ENCODE measurements around the gene ZNF680. TPM values are rescaled to one million over a fixed set of nuclear protein-coding genes. Genes with fewer than 3 reads are reported as not detected.
"Not testable (repeated sequence)": the region's sequence is repeated elsewhere in the genome, so short reads cannot be mapped to it uniquely, and the experiment has no call there.

Gene ZNF680
- total and polyA plus RNA-seq, 7 experiments from 2014 or later = 9.1 to 20.4 (median 10.3) TPM

GRCh38 chr7:64558323-64558705, 4.6 kb downstream of the ZNF680 start:
- intact Hi-C loops (cut with micrococcal nuclease) = no loop called here
- CTCF ChIA-PET = no interaction called here
- Mint-ChIP-seq H3K4me3 (peak overlapping the region in 2 of 10 donors; percentile 22 to 32), H3K9me3 (peaks cover 2 to 59% (median 33%) of the 10 kb centered on the region in 11 donors), H3K27ac (peak overlapping the region in 3 of 9 donors; percentile 17 to 65 (median 17)), H3K36me3 (peaks cover 11 to 60% (median 51%) of the 10 kb centered on the region in 5 donors), H3K27me3 (no peaks in the 10 kb centered on the region), H3K4me1 (peaks cover 8 to 44% (median 33%) of the 10 kb centered on the region in 7 donors)
- no peaks in the 10 kb centered on the region for H3K27me3 ChIP-seq (ENCODE audit: control insufficient read depth in 2 of 2, insufficient read depth in 2 of 2, low read length in 2 of 2)
- H3K36me3 ChIP-seq (ENCODE audit: control insufficient read depth in 2 of 3, insufficient read depth in 3 of 3, low read length in 3 of 3) = peaks cover 0 to 9% (median 3%) of the 10 kb centered on the region in 3 experiments
- POLR2A ChIA-PET = no interaction called here
- ATAC-seq (no peak), DNase-seq (no peak)
- H3K4me3 ChIP-seq (ENCODE audit: low read length) = no peak overlapping the region
- H3K9me3 ChIP-seq (ENCODE audit: control insufficient read depth in 2 of 3, low read length in 3 of 3) = peaks cover 0 to 16% (median 0%) of the 10 kb centered on the region in 3 experiments
- H3K27ac ChIP-seq (ENCODE audit: low read depth, low read length) = no peak overlapping the region
- no peaks in the 10 kb centered on the region for H3K4me1 ChIP-seq (ENCODE audit: control insufficient read depth in 2 of 2, insufficient read depth in 2 of 2, low read length in 2 of 2)

GRCh38 chr7:64557601-64558322, 5.1 kb downstream of the ZNF680 start:
- Mint-ChIP-seq H3K27me3 (no peaks in the 10 kb centered on the region), H3K36me3 (peaks cover 11 to 59% (median 53%) of the 10 kb centered on the region in 5 donors), H3K27ac (peak overlapping the region in 3 of 9 donors; percentile 9 to 62 (median 17)), H3K9me3 (peaks cover 2 to 64% (median 32%) of the 10 kb centered on the region in 11 donors), H3K4me3 (peak overlapping the region in 3 of 10 donors; percentile 4 to 32 (median 22)), H3K4me1 (peaks cover 4 to 39% (median 30%) of the 10 kb centered on the region in 7 donors)
- ATAC-seq (no peak), DNase-seq (no peak)
- ChIA-PET POLR2A (no interaction called here), CTCF (no interaction called here)
- Histone ChIP-seq H3K4me3 (ENCODE audit: low read length) (no peak overlapping the region), H3K27me3 (ENCODE audit: control insufficient read depth in 2 of 2, insufficient read depth in 2 of 2, low read length in 2 of 2) (no peaks in the 10 kb centered on the region), H3K4me1 (ENCODE audit: control insufficient read depth in 2 of 2, insufficient read depth in 2 of 2, low read length in 2 of 2) (no peaks in the 10 kb centered on the region), H3K9me3 (ENCODE audit: control insufficient read depth in 2 of 3, low read length in 3 of 3) (peaks cover 0 to 18% (median 0%) of the 10 kb centered on the region in 3 experiments), H3K36me3 (ENCODE audit: control insufficient read depth in 2 of 3, insufficient read depth in 3 of 3, low read length in 3 of 3) (peaks cover 0 to 9% (median 3%) of the 10 kb centered on the region in 3 experiments), H3K27ac (ENCODE audit: low read depth, low read length) (no peak overlapping the region)
- intact Hi-C loops (cut with micrococcal nuclease) = no loop called here

GRCh38 chr7:64555046-64555445, 7.8 kb downstream of the ZNF680 start:
- no peak for ATAC-seq
- peaks cover 0 to 18% (median 0%) of the 10 kb centered on the region in 3 experiments for H3K9me3 ChIP-seq (ENCODE audit: control insufficient read depth in 2 of 3, low read length in 3 of 3)
- H3K27ac ChIP-seq (ENCODE audit: low read depth, low read length) = no peak overlapping the region
- Mint-ChIP-seq H3K36me3 (peaks cover 11 to 70% (median 65%) of the 10 kb centered on the region in 5 donors), H3K9me3 (peaks cover 2 to 83% (median 36%) of the 10 kb centered on the region in 11 donors), H3K27ac (no peak overlapping the region), H3K4me1 (peaks cover 0 to 26% (median 17%) of the 10 kb centered on the region in 7 donors), H3K4me3 (peak overlapping the region in 3 of 10 donors; percentile 10 to 54 (median 48)), H3K27me3 (no peaks in the 10 kb centered on the region)
- H3K4me1 ChIP-seq (ENCODE audit: control insufficient read depth in 2 of 2, insufficient read depth in 2 of 2, low read length in 2 of 2) = no peaks in the 10 kb centered on the region
- H3K4me3 ChIP-seq (ENCODE audit: low read length) = no peak overlapping the region
- POLR2A ChIA-PET = no interaction called here
- no peaks in the 10 kb centered on the region for H3K27me3 ChIP-seq (ENCODE audit: control insufficient read depth in 2 of 2, insufficient read depth in 2 of 2, low read length in 2 of 2)
- peaks cover 0 to 5% (median 3%) of the 10 kb centered on the region in 3 experiments for H3K36me3 ChIP-seq (ENCODE audit: control insufficient read depth in 2 of 3, insufficient read depth in 3 of 3, low read length in 3 of 3)
- intact Hi-C loops (cut with micrococcal nuclease) = no loop called here
- DNase-seq = no peak
- CTCF ChIA-PET = no interaction called here

GRCh38 chr7:64554188-64554587, 8.7 kb downstream of the ZNF680 start:
- H3K4me1 ChIP-seq (ENCODE audit: control insufficient read depth in 2 of 2, insufficient read depth in 2 of 2, low read length in 2 of 2); intact Hi-C loops (cut with micrococcal nuclease); DNase-seq; H3K27ac ChIP-seq (ENCODE audit: low read depth, low read length); H3K4me3 ChIP-seq (ENCODE audit: low read length); ATAC-seq; H3K4me3 Mint-ChIP-seq; H3K36me3 ChIP-seq (ENCODE audit: control insufficient read depth in 2 of 3, insufficient read depth in 3 of 3, low read length in 3 of 3); CTCF ChIA-PET; H3K27me3 Mint-ChIP-seq; H3K27ac Mint-ChIP-seq; H3K27me3 ChIP-seq (ENCODE audit: control insufficient read depth in 2 of 2, insufficient read depth in 2 of 2, low read length in 2 of 2); POLR2A ChIA-PET: not testable (repeated sequence)
- Mint-ChIP-seq H3K9me3 (peaks cover 2 to 89% (median 38%) of the 10 kb centered on the region in 11 donors), H3K4me1 (peaks cover 0 to 26% (median 16%) of the 10 kb centered on the region in 7 donors), H3K36me3 (peaks cover 11 to 77% (median 71%) of the 10 kb centered on the region in 5 donors)
- H3K9me3 ChIP-seq (ENCODE audit: control insufficient read depth in 2 of 3, low read length in 3 of 3) = peaks cover 0 to 18% (median 0%) of the 10 kb centered on the region in 3 experiments

GRCh38 chr7:64551375-64552142, 11.3 kb downstream of the ZNF680 start:
- Mint-ChIP-seq H3K27me3 (no peaks in the 10 kb centered on the region), H3K9me3 (peaks cover 2 to 81% (median 37%) of the 10 kb centered on the region in 11 donors), H3K4me1 (peaks cover 0 to 24% (median 10%) of the 10 kb centered on the region in 7 donors), H3K4me3 (no peak overlapping the region), H3K27ac (no peak overlapping the region), H3K36me3 (peaks cover 19 to 72% (median 66%) of the 10 kb centered on the region in 5 donors)
- intact Hi-C loops (cut with micrococcal nuclease) = no loop called here
- Histone ChIP-seq H3K4me3 (ENCODE audit: low read length) (no peak overlapping the region), H3K27me3 (ENCODE audit: control insufficient read depth in 2 of 2, insufficient read depth in 2 of 2, low read length in 2 of 2) (no peaks in the 10 kb centered on the region), H3K36me3 (ENCODE audit: control insufficient read depth in 2 of 3, insufficient read depth in 3 of 3, low read length in 3 of 3) (peaks cover 0 to 7% (median 0%) of the 10 kb centered on the region in 3 experiments), H3K27ac (ENCODE audit: low read depth, low read length) (no peak overlapping the region), H3K9me3 (ENCODE audit: control insufficient read depth in 2 of 3, low read length in 3 of 3) (peaks cover 0 to 13% (median 4%) of the 10 kb centered on the region in 3 experiments), H3K4me1 (ENCODE audit: control insufficient read depth in 2 of 2, insufficient read depth in 2 of 2, low read length in 2 of 2) (no peaks in the 10 kb centered on the region)
- DNase-seq (no peak), ATAC-seq (no peak)
- ChIA-PET CTCF (no interaction called here), POLR2A (interaction anchor here (1.3 kb wide), 1 partner anchor 11 kb away, joined by 4 read pairs; the partner anchor contains the start of gene ZNF680)

GRCh38 chr7:64544010-64544409, 18.9 kb downstream of the ZNF680 start:
- H3K27ac Mint-ChIP-seq = no peak overlapping the region
- peaks cover 0 to 70% (median 20%) of the 10 kb centered on the region in 11 donors for H3K9me3 Mint-ChIP-seq

More at GRCh38 chr7:64544010-64544409, 18.9 kb downstream of the ZNF680 start:
- Mint-ChIP-seq H3K36me3 (peaks cover 12 to 78% (median 68%) of the 10 kb centered on the region in 5 donors), H3K4me1 (peaks cover 0 to 14% (median 4%) of the 10 kb centered on the region in 7 donors), H3K27me3 (no peaks in the 10 kb centered on the region), H3K4me3 (no peak overlapping the region)
- Histone ChIP-seq H3K4me3 (ENCODE audit: low read length) (no peak overlapping the region), H3K36me3 (ENCODE audit: control insufficient read depth in 2 of 3, insufficient read depth in 3 of 3, low read length in 3 of 3) (peaks cover 0 to 29% (median 0%) of the 10 kb centered on the region in 3 experiments), H3K27me3 (ENCODE audit: control insufficient read depth in 2 of 2, insufficient read depth in 2 of 2, low read length in 2 of 2) (no peaks in the 10 kb centered on the region), H3K9me3 (ENCODE audit: control insufficient read depth in 2 of 3, low read length in 3 of 3) (peaks cover 0 to 4% (median 4%) of the 10 kb centered on the region in 3 experiments), H3K27ac (ENCODE audit: low read depth, low read length) (no peak overlapping the region), H3K4me1 (ENCODE audit: control insufficient read depth in 2 of 2, insufficient read depth in 2 of 2, low read length in 2 of 2) (no peaks in the 10 kb centered on the region)
- ATAC-seq = no peak
- ChIA-PET POLR2A (no interaction called here), CTCF (no interaction called here)
- no peak for DNase-seq
- intact Hi-C loops (cut with micrococcal nuclease) = no loop called here

Measured in naive thymus-derived CD4-positive, alpha-beta T cell (primary cell).